Spleen (tissue), 13 donors: ENCODE data around the gene TLR4. TPM values are rescaled to one million over a fixed set of nuclear protein-coding genes. Genes with fewer than 3 reads are reported as not detected.

Source experiments
- DNase-seq: peaks from one replicate; pipeline ENCODE4 v3.0.0-alpha.2; 2020
- H3K27ac ChIP-seq, 8 donors: fragments of 200-600 bp; sonication (generic) in 7 of 8; 1 replicate in 4 of 8; 2 replicates in 4 of 8; pipeline versions ENCODE4 v1.5.0 to v1.8.0; 2016 to 2021; ENCODE audit warnings: inconsistent platforms in 4 of 8, mild to moderate bottlenecking in 4 of 8, moderate library complexity in 1 of 8
- H3K27me3 ChIP-seq, 7 donors: fragments of 200-600 bp; sonication (generic) in 6 of 7; replicated peaks in 1 of 7; 1 replicate in 4 of 7; 2 replicates in 3 of 7; pipeline versions ENCODE4 v1.5.0 to v1.8.0; 2016 to 2021; ENCODE audit warnings: inconsistent platforms in 3 of 7, mild to moderate bottlenecking in 1 of 7
- H3K36me3 ChIP-seq, 6 donors: fragments of 200-600 bp; sonication (generic) in 5 of 6; 1 replicate in 4 of 6; 2 replicates in 2 of 6; pipeline versions ENCODE4 v1.5.0 to v1.8.0; 2016 to 2021; ENCODE audit warnings: inconsistent platforms in 2 of 6
- H3K4me1 ChIP-seq, 6 donors: fragments of 200-600 bp; sonication (generic) in 5 of 6; 1 replicate in 3 of 6; 2 replicates in 3 of 6; pipeline versions ENCODE4 v1.5.0 to v1.8.0; 2016 to 2021; ENCODE audit warnings: inconsistent platforms in 3 of 6
- H3K4me3 ChIP-seq, 8 donors: fragments of 200-600 bp; sonication (generic) in 7 of 8; 1 replicate in 4 of 8; 2 replicates in 4 of 8; pipeline versions ENCODE4 v1.5.0 to v1.8.0; 2016 to 2021; ENCODE audit warnings: inconsistent platforms in 4 of 8, mild to moderate bottlenecking in 4 of 8, moderate library complexity in 2 of 8
- H3K9me3 ChIP-seq, 8 donors: fragments of 200-600 bp; sonication (generic) in 7 of 8; 1 replicate in 4 of 8; 2 replicates in 4 of 8; pipeline versions ENCODE4 v1.5.0 to v1.8.0; 2016 to 2021; ENCODE audit warnings: inconsistent platforms in 4 of 8
- POLR2A ChIP-seq, 3 donors: fragments of 450-650 bp; IDR thresholded peaks; one replicate each; pipeline ENCODE4 v1.5.1; 2017; ENCODE audit warnings: antibody characterized with exemption in 3 of 3, mild to moderate bottlenecking in 1 of 3
- POLR2AphosphoS5 ChIP-seq, 3 donors: sonication (generic); formaldehyde crosslinking; IDR thresholded peaks; one replicate each; pipeline ENCODE4 v1.5.1; 2017; ENCODE audit warnings: antibody characterized with exemption in 3 of 3
- WGBS, 5 donors: extraction: QIAGEN DNeasy Blood & Tissue Kit in 3 of 5; methylation state at CpG; one replicate each; pipeline versions ENCODE4 v1.1.5 to v1.1.7; 2013 to 2018; 5-methylcytosine and 5-hydroxymethylcytosine counted together
- intact Hi-C: fragments of 100-400 bp; cut with DNase I; formaldehyde crosslinking; loops from one replicate; pipeline ENCODE4 v1.15.0; 2023; ENCODE audit warnings: low total_unique reads
- long read RNA-seq, 2 donors: transcript quantifications; one replicate each; lab custom pipeline, GENCODE V29; 2026
- polyA plus RNA-seq, 3 donors: library from polyadenylated mRNA; stranded (reverse); fragments of 200-250 nt; gene quantifications; one replicate each; pipeline ENCODE4 v1.2.1, GENCODE V29; 2013
- total RNA-seq, 7 donors: library from RNA; depleted of rRNA in 3 of 7; stranded (reverse); fragments of >200 nt in 3 of 7; fragmentation: NEBNext Ultra II Directional in 4 of 7; extraction: Animal tissue kit (Norgen Biotek cat#: 25700) in 4 of 7; gene quantifications; one replicate each; pipeline versions ENCODE4 v1.1.0 to v1.2.1, GENCODE V29; 2016 to 2021
- TF ChIP-seq, protein P1 (sequence below), 11 experiments: fragments of 200-600 bp in 7 of 11; fragments of 450-650 bp in 4 of 11; sonication (generic) in 4 of 11; IDR thresholded peaks in 8 of 11; conservative IDR thresholded peaks in 3 of 11; 1 replicate in 7 of 11; 2 replicates in 4 of 11; pipeline versions ENCODE4 v1.4.0 to v1.8.0; 2016 to 2021; ENCODE audit warnings: antibody characterized with exemption in 11 of 11, inconsistent platforms in 4 of 11, mild to moderate bottlenecking in 1 of 11
- donor health status: healthy with polysubstance abuse.
- donor health status: DM: no; HTN: no; CAD: no; lungs with moderate emphysema.
- donor health status: DM: no; HTN: no; CAD: no.
- donor health status: Bipolar disorder and iron deficiency.
- donor health status: healthy.
- donor health status: DM: no; HTN: no; CAD: no.
- donor health status: DM: yes; HTN: yes; CAD: no.

Gene TLR4
- 100 to 1,000 TPM in 5 of 7 donors, 10 to 100 TPM in 2; 62.8 to 216 (median 136) TPM for total RNA-seq
- 10 to 100 TPM in 1 of 3 donors, 1 to 10 TPM in 2; 6.3 to 14.8 (median 7.8) TPM for polyA plus RNA-seq
- long read RNA-seq, donor 1, full-length matches to known transcripts = 11 of 11 reads
- long read RNA-seq, donor 1, partial matches to known transcripts = 0 of 11 reads
- long read RNA-seq, donor 1, other reads (novel, unspliced or antisense) = 0 of 11 reads
- long read RNA-seq, donor 2, full-length matches to known transcripts = 18 of 18 reads
- long read RNA-seq, donor 2, partial matches to known transcripts = 0 of 18 reads
- long read RNA-seq, donor 2, other reads (novel, unspliced or antisense) = 0 of 18 reads

GRCh38 chr9:117704024-117704575 lies at the start of gene TLR4:
Gene TLR4 (plus strand): TSS chr9:117704403. CDS start chr9:117704473, 70 bp downstream.
- H3K4me3 ChIP-seq = peak within 1 kb of the TSS; percentile 8 to 72 (median 54)
- H3K9me3 ChIP-seq = no peaks in the 10 kb centered on the region
- H3K4me1 ChIP-seq = peaks cover 0 to 59% (median 28%) of the 10 kb centered on the region in 6 donors
- WGBS, 5 donors = 3 to 10% (median 4%) methylated on average over 13 of the region's 13 CpGs
- H3K27ac ChIP-seq = peak within 1 kb of the TSS; percentile 64 to 93 (median 92)
- intact Hi-C loops = no loop called here
- no peaks in the 10 kb centered on the region for H3K27me3 ChIP-seq
- TF ChIP-seq, protein P1, sequence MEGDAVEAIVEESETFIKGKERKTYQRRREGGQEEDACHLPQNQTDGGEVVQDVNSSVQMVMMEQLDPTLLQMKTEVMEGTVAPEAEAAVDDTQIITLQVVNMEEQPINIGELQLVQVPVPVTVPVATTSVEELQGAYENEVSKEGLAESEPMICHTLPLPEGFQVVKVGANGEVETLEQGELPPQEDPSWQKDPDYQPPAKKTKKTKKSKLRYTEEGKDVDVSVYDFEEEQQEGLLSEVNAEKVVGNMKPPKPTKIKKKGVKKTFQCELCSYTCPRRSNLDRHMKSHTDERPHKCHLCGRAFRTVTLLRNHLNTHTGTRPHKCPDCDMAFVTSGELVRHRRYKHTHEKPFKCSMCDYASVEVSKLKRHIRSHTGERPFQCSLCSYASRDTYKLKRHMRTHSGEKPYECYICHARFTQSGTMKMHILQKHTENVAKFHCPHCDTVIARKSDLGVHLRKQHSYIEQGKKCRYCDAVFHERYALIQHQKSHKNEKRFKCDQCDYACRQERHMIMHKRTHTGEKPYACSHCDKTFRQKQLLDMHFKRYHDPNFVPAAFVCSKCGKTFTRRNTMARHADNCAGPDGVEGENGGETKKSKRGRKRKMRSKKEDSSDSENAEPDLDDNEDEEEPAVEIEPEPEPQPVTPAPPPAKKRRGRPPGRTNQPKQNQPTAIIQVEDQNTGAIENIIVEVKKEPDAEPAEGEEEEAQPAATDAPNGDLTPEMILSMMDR (IDR thresholded peaks at IDR 0.05 in 8 of 11, conservative IDR thresholded peaks at IDR 0.05 in 3 of 11) = no peak
- TF ChIP-seq POLR2AphosphoS5 (IDR thresholded peaks at IDR 0.05) = peak; percentile 83 to 96 (median 94)
- peak in 2 of 3 donors; percentile 6 to 82 for TF ChIP-seq POLR2A (IDR thresholded peaks at IDR 0.05)
- peak; percentile 90 for DNase-seq
- H3K36me3 ChIP-seq = peaks cover 0 to 20% (median 4%) of the 10 kb centered on the region in 6 donors

DNA sequence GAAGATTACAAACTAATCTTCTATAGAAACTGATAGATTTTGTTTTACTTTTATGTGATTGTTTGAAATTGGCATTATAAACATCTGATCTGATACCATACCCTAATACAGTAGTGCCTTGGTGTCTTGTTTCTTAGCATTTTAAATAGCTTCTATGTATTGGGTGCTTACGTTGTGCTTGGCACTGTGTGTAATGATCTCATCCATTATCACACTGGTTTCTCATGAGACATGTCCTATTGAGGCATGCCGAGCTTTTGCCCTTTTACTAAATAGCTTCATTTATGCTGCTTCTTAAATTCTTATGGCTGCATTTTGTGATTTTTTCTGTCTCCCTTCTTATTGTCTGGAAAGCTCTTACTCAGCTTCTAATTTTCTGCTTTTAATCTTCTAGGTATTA lies 48.2 kb upstream of the TLR4 start:
- no peaks in the 10 kb centered on the region for H3K9me3 ChIP-seq
- no peak overlapping the region for H3K4me3 ChIP-seq
- no peak for TF ChIP-seq POLR2AphosphoS5 (IDR thresholded peaks at IDR 0.05)
- no peak for TF ChIP-seq POLR2A (IDR thresholded peaks at IDR 0.05)
- TF ChIP-seq, protein P1 (IDR thresholded peaks at IDR 0.05 in 8 of 11, conservative IDR thresholded peaks at IDR 0.05 in 3 of 11) = no peak
- intact Hi-C loops = no loop called here
- WGBS, 5 donors = 71 to 92% (median 88%) methylated on average over 2 of the region's 2 CpGs
- H3K4me1 ChIP-seq = no peaks in the 10 kb centered on the region
- H3K27ac ChIP-seq = no peak overlapping the region
- DNase-seq = no peak
- no peaks in the 10 kb centered on the region for H3K36me3 ChIP-seq
- H3K27me3 ChIP-seq = no peaks in the 10 kb centered on the region

DNA sequence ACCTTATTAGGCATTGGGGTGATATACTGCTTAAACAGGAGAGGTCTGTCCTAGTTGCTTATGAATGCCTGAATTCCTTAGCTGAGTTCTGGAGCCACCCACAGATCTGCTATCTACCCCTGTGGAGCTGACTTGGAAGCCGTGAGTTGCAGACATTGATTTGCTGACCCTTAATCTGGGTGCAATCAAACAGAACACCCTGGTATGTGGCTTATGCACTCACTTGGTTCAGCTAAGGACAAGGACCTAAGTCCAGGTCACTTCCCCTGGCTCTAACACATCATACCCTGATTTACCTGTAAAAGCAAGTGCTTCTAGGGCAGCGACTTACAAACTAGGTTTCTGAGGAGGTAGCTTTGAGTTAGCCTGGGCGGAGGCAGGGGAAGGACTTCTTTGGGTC lies 41.6 kb upstream of the TLR4 start:
- TF ChIP-seq, protein P1 (IDR thresholded peaks at IDR 0.05 in 8 of 11, conservative IDR thresholded peaks at IDR 0.05 in 3 of 11) = no peak
- TF ChIP-seq POLR2AphosphoS5 (IDR thresholded peaks at IDR 0.05) = no peak
- no peak for TF ChIP-seq POLR2A (IDR thresholded peaks at IDR 0.05)
- H3K27me3 ChIP-seq = no peaks in the 10 kb centered on the region
- intact Hi-C loops = no loop called here
- no peak overlapping the region for H3K27ac ChIP-seq
- no peaks in the 10 kb centered on the region for H3K9me3 ChIP-seq
- H3K36me3 ChIP-seq = no peaks in the 10 kb centered on the region
- H3K4me3 ChIP-seq = no peak overlapping the region
- no peaks in the 10 kb centered on the region for H3K4me1 ChIP-seq
- no peak for DNase-seq
- 81 to 89% (median 84%) methylated on average over 2 to 3 of the region's 3 CpGs for WGBS, 5 donors

GRCh38 chr9:117664419-117664818 lies 39.8 kb upstream of the TLR4 start:
- 81 to 94% (median 85%) methylated on average over 1 of the region's 1 CpG for WGBS, 5 donors
- TF ChIP-seq POLR2A (IDR thresholded peaks at IDR 0.05) (no peak), POLR2AphosphoS5 (IDR thresholded peaks at IDR 0.05) (no peak)
- Histone ChIP-seq H3K4me1 (no peaks in the 10 kb centered on the region), H3K27ac (no peak overlapping the region), H3K9me3 (no peaks in the 10 kb centered on the region), H3K36me3 (no peaks in the 10 kb centered on the region), H3K27me3 (no peaks in the 10 kb centered on the region), H3K4me3 (no peak overlapping the region)
- DNase-seq = no peak
- intact Hi-C loops = no loop called here
